K562 (cell line): ENCODE measurements around the gene TAC1. TPM values are rescaled to one million over a fixed set of nuclear protein-coding genes. Genes with fewer than 3 reads are reported as not detected.

ENCODE experiments used
- ATAC-seq: fragments of 200-7000 bp; cut with Tn5 transposase; 3 replicates; pipeline ENCODE4 v1.9.1; 2020; ENCODE audit warnings: moderate library complexity
- BruUV-seq: library from RNA; stranded (reverse); fragments of 400-500 nt; replicated peaks from 2 replicates; lab custom pipeline; 2021; lab: Mats Ljungman, UMichigan
- CTCF ChIA-PET: fragments of 300-600 bp; formaldehyde crosslinking; extraction: SDS; loops from one replicate; lab custom pipeline; 2021; ENCODE audit warnings: low intra/inter-chr PET ratio; lab: Yijun Ruan, JAX
- POLR2A ChIA-PET: fragments of 300-600, 350-650 bp; sonication (Branson Sonifier 250); formaldehyde crosslinking; extraction: SDS; loops from one replicate; lab custom pipeline; 2021; ENCODE audit warnings: antibody characterized with exemption, inconsistent platforms; lab: Yijun Ruan, JAX
- DNase-seq, 4 experiments: peaks; one replicate each; pipeline versions ENCODE4 v3.0.0 to v3.0.0-alpha.2; 2011 to 2018; ENCODE audit warnings: low spot score in 3 of 4, mixed read lengths in 3 of 4; ENCODE audit errors: extremely low read depth in 1 of 4
- FAIRE-seq: peaks from 2 replicates; lab custom pipeline; 2011; peaks lifted over from hg19 to GRCh38; lab: Jason Lieb, UNC
- H2AFZ ChIP-seq: 2 replicates; pipeline ENCODE4 v1.6.0; 2011; ENCODE audit warnings: low read depth, low read length, control low read depth, inconsistent platforms
- H3K27ac ChIP-seq: fragments of 200-600 bp; 3 replicates; pipeline ENCODE4 v1.8.0; 2011; ENCODE audit warnings: low read depth, mild to moderate bottlenecking, control low read depth, inconsistent platforms, low read length, moderate library complexity, mixed read lengths; ENCODE audit errors: extremely low read depth
- H3K27me3 ChIP-seq, 2 experiments: fragments of 300-600 bp in 1 of 2; 2 replicates in 1 of 2; 3 replicates in 1 of 2; pipeline versions ENCODE4 v1.6.0 to v1.8.0; 2011; ENCODE audit warnings: inconsistent platforms in 2 of 2, low read length in 2 of 2, mild to moderate bottlenecking in 1 of 2, mixed read lengths in 1 of 2, moderate library complexity in 1 of 2; ENCODE audit not compliant: control insufficient read depth in 2 of 2, insufficient read depth in 2 of 2
- H3K36me3 ChIP-seq: fragments of 300-600 bp; 3 replicates; pipeline ENCODE4 v1.8.0; 2011; ENCODE audit warnings: mild to moderate bottlenecking, low read length, inconsistent platforms; ENCODE audit not compliant: control insufficient read depth, insufficient read depth
- H3K4me1 ChIP-seq, 2 experiments: fragments of 200-600 bp in 1 of 2; replicated peaks in 1 of 2; 2 replicates in 1 of 2; 3 replicates in 1 of 2; pipeline versions ENCODE4 v1.5.1 to v1.8.0; 2011; ENCODE audit warnings: inconsistent platforms in 2 of 2, low read length in 2 of 2, mild to moderate bottlenecking in 1 of 2, mixed read lengths in 1 of 2, moderate library complexity in 1 of 2; ENCODE audit not compliant: control insufficient read depth in 2 of 2, insufficient read depth in 2 of 2
- H3K4me2 ChIP-seq: 2 replicates; pipeline ENCODE4 v1.6.1; 2011; ENCODE audit warnings: low read length, control low read depth, inconsistent platforms, mixed read lengths; ENCODE audit not compliant: insufficient read depth
- H3K4me3 ChIP-seq: fragments of 200-600 bp; sonication (generic), shearing (Covaris generic); 2 replicates; pipeline ENCODE4 v1.5.1; 2016; ENCODE audit warnings: control low read depth, inconsistent platforms
- H3K79me2 ChIP-seq: fragments of 200-600 bp; 3 replicates; pipeline ENCODE4 v1.8.0; 2011; ENCODE audit warnings: low read length, inconsistent platforms; ENCODE audit not compliant: control insufficient read depth, insufficient read depth
- H3K9ac ChIP-seq, 2 experiments: 2 replicates each; pipeline versions ENCODE4 v1.6.0 to v1.6.1; 2011; ENCODE audit warnings: low read depth in 2 of 2, low read length in 2 of 2, control low read depth in 1 of 2, inconsistent platforms in 1 of 2, mild to moderate bottlenecking in 1 of 2, mixed read lengths in 1 of 2; ENCODE audit not compliant: insufficient read depth in 1 of 2
- H3K9me1 ChIP-seq: one replicate; pipeline ENCODE4 v1.6.0; 2011; ENCODE audit warnings: inconsistent platforms, mild to moderate bottlenecking, low read length, moderate library complexity; ENCODE audit not compliant: control insufficient read depth, insufficient read depth
- H3K9me3 ChIP-seq: replicated peaks from 2 replicates; pipeline ENCODE4 v1.5.1; 2011; ENCODE audit warnings: low read depth, low read length, inconsistent platforms; ENCODE audit not compliant: control insufficient read depth, insufficient read depth
- H4K20me1 ChIP-seq: replicated peaks from 2 replicates; pipeline ENCODE4 v1.6.1; 2011; ENCODE audit warnings: low read length, inconsistent platforms, mixed read lengths; ENCODE audit not compliant: control insufficient read depth, insufficient read depth
- ARNT ChIP-seq, 2 experiments: fragments of 450-650 bp; IDR thresholded peaks; 2 replicates each; pipeline ENCODE4 v1.6.1; 2016; ENCODE audit warnings: mild to moderate bottlenecking in 1 of 2
- DDX20 ChIP-seq: fragments of 450-650 bp; IDR thresholded peaks from 2 replicates; pipeline ENCODE4 v1.6.1; 2016; ENCODE audit warnings: missing genetic modification characterization, low read depth, mild to moderate bottlenecking, missing compliant biosample characterization, moderate library complexity
- EP300 ChIP-seq: IDR thresholded peaks from 2 replicates; pipeline ENCODE4 v1.6.1; 2012; ENCODE audit warnings: low read length, improper control_type of control experiment
- ETS2 ChIP-seq: IDR thresholded peaks from 2 replicates; pipeline ENCODE4 v1.6.1; 2016; ENCODE audit warnings: borderline replicate concordance, missing genetic modification characterization, mild to moderate bottlenecking, moderate library complexity, missing compliant biosample characterization; ENCODE audit not compliant: poor library complexity, severe bottlenecking
- LEF1 ChIP-seq: fragments of 450-650 bp; IDR thresholded peaks from 2 replicates; pipeline ENCODE4 v1.6.1; 2016; ENCODE audit warnings: mild to moderate bottlenecking
- MAZ ChIP-seq, 2 experiments: fragments of 450-650 bp in 1 of 2; sonication (generic) in 1 of 2; formaldehyde crosslinking; IDR thresholded peaks in 1 of 2; conservative IDR thresholded peaks in 1 of 2; 2 replicates each; pipeline versions ENCODE4 v1.4.0 to v1.5.0; 2020; ENCODE audit warnings: mild to moderate bottlenecking in 1 of 2, missing genetic modification reagents in 1 of 2
- SETDB1 ChIP-seq: IDR thresholded peaks from one replicate; pipeline ENCODE4 v1.6.1; 2012; ENCODE audit warnings: low read length, control low read depth, inconsistent platforms
- SREBF1 ChIP-seq: fragments of 150-350 bp; IDR thresholded peaks from 2 replicates; pipeline ENCODE4 v1.6.1; 2014; ENCODE audit warnings: antibody characterized with exemption, low read depth, low read length, borderline replicate concordance
- SRSF3 ChIP-seq: fragments of 200-400 bp; formaldehyde crosslinking; IDR thresholded peaks from 2 replicates; pipeline ENCODE4 v1.6.1; 2016; ENCODE audit warnings: mild to moderate bottlenecking, low read length, moderate library complexity; ENCODE audit not compliant: insufficient read depth
- SUPT5H ChIP-seq: fragments of 450-650 bp; IDR thresholded peaks from 2 replicates; pipeline ENCODE4 v1.6.1; 2016
- WGBS: fragments of 100-300 bp; shearing (Covaris generic); methylation state at CpG from one replicate; pipeline ENCODE4 v1.1.6; 2016; ENCODE audit warnings: low coverage, mixed read lengths; ENCODE audit not compliant: insufficient coverage; ENCODE audit errors: missing lambda C conversion rate; 5-methylcytosine and 5-hydroxymethylcytosine counted together
- in situ Hi-C: fragments of 300-500 bp; cut with MboI; formaldehyde crosslinking; loops from 4 replicates; pipeline ENCODE4 v1.15.0; 2018; ENCODE audit warnings: inconsistent platforms, mixed read lengths
- intact Hi-C: fragments of 100-400 bp; cut with micrococcal nuclease; formaldehyde crosslinking; loops from 2 replicates; pipeline ENCODE4 v1.14.2; 2022
- polyA plus RNA-seq, 8 experiments: library from polyadenylated mRNA; depleted of rRNA in 4 of 8; stranded (reverse) in 5 of 8; unstranded in 3 of 8; fragments of >200 nt; fragmentation: Nextera tagmentation in 2 of 8; fragmentation: Illumina TruSeq in 1 of 8; extraction: Ambion mirVana in 2 of 8; extraction: Trizol in 1 of 8; gene quantifications; 2 replicates each; pipeline versions ENCODE4 v1.2.1 to v1.2.3, GENCODE V29; 2011 to 2014; ENCODE audit warnings: inconsistent platforms in 1 of 8, missing spikeins in 1 of 8
- total RNA-seq, 7 experiments: library from RNA; depleted of rRNA in 6 of 7; stranded (reverse); fragments of >200 nt in 6 of 7; fragmentation: Illumina TruSeq in 2 of 7; extraction: Trizol in 2 of 7; gene quantifications; 2 replicates each; pipeline versions ENCODE4 v1.2.1 to v1.2.3, GENCODE V29; 2011 to 2021; ENCODE audit warnings: low replicate concordance in 1 of 7

Gene TAC1
- total and polyA plus RNA-seq, 9 of the 15 experiments (the other 6 are each of a cell fraction or from before 2014, with no cell fraction given), result 0.06 to 0.12 TPM; not detected in 7

GRCh38 chr7:97722386-97722785 lies 9.5 kb upstream of the TAC1 start:
- H3K79me2 ChIP-seq, result no peaks in the 10 kb centered on the region
- no peaks in the 10 kb centered on the region for H3K36me3 ChIP-seq
- DNase-seq (no peak), FAIRE-seq (no peak), ATAC-seq (no peak)
- no peak overlapping the region for H2AFZ ChIP-seq
- H3K27me3 ChIP-seq, result no peaks in the 10 kb centered on the region; a peak in 1 of 5 replicates
- no peaks in the 10 kb centered on the region for H3K9me1 ChIP-seq
- in situ Hi-C loops, result no loop called here
- H3K9ac ChIP-seq, result no peak overlapping the region
- no peak overlapping the region for H3K4me3 ChIP-seq
- BruUV-seq, result no TSS peak
- no peaks in the 10 kb centered on the region for H4K20me1 ChIP-seq
- no peak overlapping the region for H3K27ac ChIP-seq
- no peaks in the 10 kb centered on the region for H3K4me1 ChIP-seq
- intact Hi-C loops, result no loop called here
- POLR2A ChIA-PET, result no interaction called here
- CTCF ChIA-PET, result no interaction called here
- no peaks in the 10 kb centered on the region for H3K9me3 ChIP-seq
- WGBS, result 0% methylated on average over 3 of the region's 3 CpGs
- no peak overlapping the region for H3K4me2 ChIP-seq
- TF ChIP-seq ETS2 (tag) (no peak), SUPT5H (no peak), ARNT (IDR thresholded peaks at IDR 0.05) (no peak), DDX20 (no peak), MAZ (CRISPR knock-in tag; conservative IDR thresholded peaks at IDR 0.05 in 1 of 2, IDR thresholded peaks at IDR 0.05 in 1 of 2) (no peak), LEF1 (no peak), SRSF3 (no peak), EP300 (no peak), SETDB1 (no peak), SREBF1 (no peak)
- TF ChIP-seq, all 486 proteins: peak for 0
